IMR-90 (cell line): Measurements from ENCODE around the gene CDKL1. TPM values are rescaled to one million over a fixed set of nuclear protein-coding genes. Genes with fewer than 3 reads are reported as not detected.

Experiments used
- ATAC-seq: fragments of 200-7000 bp; cut with Tn5 transposase; 2 replicates; pipeline ENCODE4 v1.9.1; 2020; ENCODE audit warnings: low read depth, mild to moderate bottlenecking, moderate library complexity
- BruUV-seq: library from RNA; stranded (reverse); fragments of 400-500 nt; replicated peaks from 2 replicates; lab custom pipeline; 2021; lab: Mats Ljungman, UMichigan
- CTCF ChIA-PET: fragments of 300-600 bp; formaldehyde crosslinking; extraction: SDS; loops from one replicate; lab custom pipeline; 2021; ENCODE audit warnings: antibody characterized with exemption; lab: Yijun Ruan, JAX
- POLR2A ChIA-PET: fragments of 300-600 bp; sonication (Branson Sonifier 250); formaldehyde crosslinking; loops from one replicate; lab custom pipeline; 2022; ENCODE audit warnings: antibody characterized with exemption; ENCODE audit not compliant: unreplicated experiment; lab: Charles Lee
- DNase-seq: peaks from one replicate; pipeline ENCODE4 v3.0.0; 2013
- H2AFZ ChIP-seq: replicated peaks from 2 replicates; pipeline ENCODE3; 2013; ENCODE audit warnings: low read length, mild to moderate bottlenecking; ENCODE audit not compliant: poor library complexity
- H2AK5ac ChIP-seq: 2 replicates; pipeline ENCODE4 v1.6.1; 2013; ENCODE audit warnings: low read depth, low read length, inconsistent platforms
- H2AK9ac ChIP-seq: replicated peaks from 2 replicates; pipeline ENCODE3; 2013; ENCODE audit warnings: mild to moderate bottlenecking, low read depth, low read length, moderate library complexity; ENCODE audit not compliant: poor library complexity
- H2BK120ac ChIP-seq: 2 replicates; pipeline ENCODE4 v1.6.1; 2013; ENCODE audit warnings: low read depth, low read length, inconsistent platforms
- H2BK15ac ChIP-seq: 3 replicates; pipeline ENCODE4 v1.6.1; 2013; ENCODE audit warnings: low read depth, low read length, inconsistent platforms
- H2BK20ac ChIP-seq: 2 replicates; pipeline ENCODE4 v1.6.1; 2013; ENCODE audit warnings: low read depth, mild to moderate bottlenecking, inconsistent platforms, low read length, moderate library complexity
- H2BK5ac ChIP-seq: 2 replicates; pipeline ENCODE4 v1.6.1; 2013; ENCODE audit warnings: mild to moderate bottlenecking, low read depth, low read length, inconsistent platforms; ENCODE audit not compliant: poor library complexity, severe bottlenecking
- H3K14ac ChIP-seq: replicated peaks from 2 replicates; pipeline ENCODE4 v1.6.1; 2013; ENCODE audit warnings: low read depth, low read length, inconsistent platforms
- H3K18ac ChIP-seq: 2 replicates; pipeline ENCODE4 v1.6.1; 2013; ENCODE audit warnings: low read depth, low read length, control low read depth
- H3K23ac ChIP-seq: 2 replicates; pipeline ENCODE4 v1.6.1; 2013; ENCODE audit warnings: low read depth, low read length, inconsistent platforms
- H3K27ac ChIP-seq: 2 replicates; pipeline ENCODE4 v1.5.1; 2013; ENCODE audit warnings: mild to moderate bottlenecking, control low read depth, low read length; ENCODE audit not compliant: insufficient read depth
- H3K27me3 ChIP-seq: 2 replicates; pipeline ENCODE4 v1.6.1; 2013; ENCODE audit warnings: low read length; ENCODE audit not compliant: control insufficient read depth, insufficient read depth
- H3K36me3 ChIP-seq: 2 replicates; pipeline ENCODE4 v1.6.1; 2013; ENCODE audit warnings: low read length, mixed read lengths; ENCODE audit not compliant: control insufficient read depth, insufficient read depth
- H3K4ac ChIP-seq: 2 replicates; pipeline ENCODE4 v1.6.1; 2013; ENCODE audit warnings: low read depth, low read length, inconsistent platforms
- H3K4me1 ChIP-seq: 2 replicates; pipeline ENCODE4 v1.6.1; 2013; ENCODE audit warnings: low read length, mixed read lengths; ENCODE audit not compliant: control insufficient read depth, insufficient read depth
- H3K4me2 ChIP-seq: 2 replicates; pipeline ENCODE4 v1.6.1; 2013; ENCODE audit warnings: low read depth, mild to moderate bottlenecking, control low read depth, low read length, moderate library complexity
- H3K4me3 ChIP-seq: 2 replicates; pipeline ENCODE4 v1.5.1; 2013; ENCODE audit warnings: low read depth, mild to moderate bottlenecking, control low read depth, low read length, moderate library complexity; ENCODE audit not compliant: insufficient read depth
- H3K56ac ChIP-seq: 2 replicates; pipeline ENCODE4 v1.6.1; 2013; ENCODE audit warnings: low read length, inconsistent platforms; ENCODE audit not compliant: insufficient read depth; ENCODE audit errors: extremely low read depth
- H3K79me1 ChIP-seq, 2 experiments: 2 replicates each; pipeline ENCODE4 v1.6.1; 2013; ENCODE audit warnings: low read length in 2 of 2, inconsistent platforms in 1 of 2, low read depth in 1 of 2
- H3K9ac ChIP-seq: 2 replicates; pipeline ENCODE4 v1.6.1; 2013; ENCODE audit warnings: low read depth, low read length, control low read depth
- H3K9me1 ChIP-seq: 2 replicates; pipeline ENCODE4 v1.6.1; 2013; ENCODE audit warnings: low read length, inconsistent platforms; ENCODE audit not compliant: insufficient read depth
- H3K9me3 ChIP-seq: 2 replicates; pipeline ENCODE4 v1.6.1; 2013; ENCODE audit warnings: low read length; ENCODE audit not compliant: control insufficient read depth, insufficient read depth
- H4K20me1 ChIP-seq: 2 replicates; pipeline ENCODE4 v1.6.1; 2013; ENCODE audit warnings: low read length, inconsistent platforms; ENCODE audit not compliant: insufficient read depth
- H4K5ac ChIP-seq: 2 replicates; pipeline ENCODE4 v1.6.1; 2013; ENCODE audit warnings: mild to moderate bottlenecking, low read depth, low read length, control low read depth
- H4K8ac ChIP-seq, 2 experiments: 2 replicates each; pipeline ENCODE4 v1.6.1; 2013; ENCODE audit warnings: low read depth in 2 of 2, low read length in 2 of 2, control low read depth in 1 of 2, inconsistent platforms in 1 of 2
- H4K91ac ChIP-seq: 2 replicates; pipeline ENCODE4 v1.6.1; 2013; ENCODE audit warnings: low read depth, low read length, inconsistent platforms; ENCODE audit not compliant: insufficient read depth
- BHLHE40 ChIP-seq: fragments of 150-350 bp; IDR thresholded peaks from 2 replicates; pipeline ENCODE4 v1.6.1; 2016; ENCODE audit warnings: mild to moderate bottlenecking, low read depth, low read length
- CEBPB ChIP-seq: IDR thresholded peaks from 2 replicates; pipeline ENCODE4 v1.6.1; 2012; ENCODE audit warnings: low read depth, low read length, improper control_type of control experiment
- CHD1 ChIP-seq: IDR thresholded peaks from 2 replicates; pipeline ENCODE4 v1.6.1; 2012; ENCODE audit warnings: low read depth, low read length, improper control_type of control experiment
- CTCF ChIP-seq: conservative IDR thresholded peaks from 2 replicates; pipeline ENCODE4 v1.5.1; 2012; ENCODE audit warnings: mild to moderate bottlenecking, low read depth, low read length, improper control_type of control experiment
- FOS ChIP-seq: fragments of 150-350 bp; IDR thresholded peaks from 2 replicates; pipeline ENCODE4 v1.6.1; 2016; ENCODE audit warnings: low read depth, low read length
- MAFK ChIP-seq: IDR thresholded peaks from 2 replicates; pipeline ENCODE4 v1.6.1; 2012; ENCODE audit warnings: low read depth, low read length, improper control_type of control experiment
- MAZ ChIP-seq: IDR thresholded peaks from 2 replicates; pipeline ENCODE4 v1.6.1; 2012; ENCODE audit warnings: low read depth, mild to moderate bottlenecking, low read length, improper control_type of control experiment, moderate library complexity, borderline replicate concordance
- MXI1 ChIP-seq: IDR thresholded peaks from 2 replicates; pipeline ENCODE4 v1.6.1; 2012; ENCODE audit warnings: low read depth, mild to moderate bottlenecking, low read length, moderate library complexity, borderline replicate concordance
- NFE2L2 ChIP-seq: fragments of 150-350 bp; IDR thresholded peaks from 2 replicates; pipeline ENCODE4 v1.6.1; 2016; ENCODE audit warnings: low read depth, mild to moderate bottlenecking, low read length
- POLR2A ChIP-seq: IDR thresholded peaks from 2 replicates; pipeline ENCODE4 v1.6.1; 2012; ENCODE audit warnings: mild to moderate bottlenecking, low read depth, low read length
- RAD21 ChIP-seq: IDR thresholded peaks from 2 replicates; pipeline ENCODE4 v1.6.1; 2012; ENCODE audit warnings: low read length, improper control_type of control experiment
- RCOR1 ChIP-seq: IDR thresholded peaks from 2 replicates; pipeline ENCODE4 v1.6.1; 2012; ENCODE audit warnings: mild to moderate bottlenecking, low read length, improper control_type of control experiment; ENCODE audit not compliant: insufficient replicate concordance
- RFX5 ChIP-seq: IDR thresholded peaks from 2 replicates; pipeline ENCODE4 v1.8.0; 2012; ENCODE audit warnings: low read depth, mild to moderate bottlenecking, low read length, moderate library complexity
- SMC3 ChIP-seq: fragments of 150-350 bp; IDR thresholded peaks from 2 replicates; pipeline ENCODE4 v1.6.1; 2016; ENCODE audit warnings: low read depth, mild to moderate bottlenecking, antibody characterized with exemption, low read length, moderate library complexity
- WGBS, 2 experiments: methylation state at CpG; one replicate each; pipeline versions ENCODE4 v1.1.5 to v1.1.7; 2013; ENCODE audit warnings: missing lambda C conversion rate in 2 of 2; ENCODE audit not compliant: insufficient read length in 1 of 2; ENCODE audit errors: extremely low coverage in 2 of 2; 5-methylcytosine and 5-hydroxymethylcytosine counted together
- dilution Hi-C: fragments of 300-500 bp; cut with HindIII; formaldehyde crosslinking; loops from one replicate; pipeline ENCODE4 v1.14.3; 2018; ENCODE audit warnings: low sequenced_read_pairs; ENCODE audit not compliant: unreplicated experiment
- in situ Hi-C: fragments of 300-500 bp; cut with MboI; formaldehyde crosslinking; loops from 3 replicates; pipeline ENCODE4 v1.14.3; 2019; ENCODE audit warnings: low sequenced_read_pairs, inconsistent platforms, mixed read lengths
- intact Hi-C: fragments of 100-400 bp; cut with micrococcal nuclease; formaldehyde crosslinking; loops from 2 replicates; pipeline ENCODE4 v1.10.0; 2022
- polyA plus RNA-seq, 3 experiments: library from polyadenylated mRNA; depleted of rRNA; stranded (reverse); fragments of >200 nt; gene quantifications; 2 replicates each; pipeline ENCODE4 v1.2.3, GENCODE V29; 2012; ENCODE audit warnings: low replicate concordance in 1 of 3
- total RNA-seq: library from RNA; depleted of rRNA; stranded (reverse); fragments of >200 nt; gene quantifications from 2 replicates; pipeline ENCODE4 v1.2.3, GENCODE V29; 2012
- TF ChIP-seq, protein P1 (sequence below): fragments of 150-350 bp; IDR thresholded peaks from 2 replicates; pipeline ENCODE4 v1.6.1; 2016; ENCODE audit warnings: low read depth, mild to moderate bottlenecking, low read length, moderate library complexity, borderline replicate concordance
- TF ChIP-seq, protein P2 (sequence below): fragments of 150-350 bp; IDR thresholded peaks from 2 replicates; pipeline ENCODE4 v1.6.1; 2017; ENCODE audit warnings: mild to moderate bottlenecking, antibody characterized with exemption, low read length, low read depth

The CDKL1 gene
- total and polyA plus RNA-seq, 2 of the 4 experiments (the other 2 are of a cell fraction), result 1.9 to 3.8 TPM

DNA sequence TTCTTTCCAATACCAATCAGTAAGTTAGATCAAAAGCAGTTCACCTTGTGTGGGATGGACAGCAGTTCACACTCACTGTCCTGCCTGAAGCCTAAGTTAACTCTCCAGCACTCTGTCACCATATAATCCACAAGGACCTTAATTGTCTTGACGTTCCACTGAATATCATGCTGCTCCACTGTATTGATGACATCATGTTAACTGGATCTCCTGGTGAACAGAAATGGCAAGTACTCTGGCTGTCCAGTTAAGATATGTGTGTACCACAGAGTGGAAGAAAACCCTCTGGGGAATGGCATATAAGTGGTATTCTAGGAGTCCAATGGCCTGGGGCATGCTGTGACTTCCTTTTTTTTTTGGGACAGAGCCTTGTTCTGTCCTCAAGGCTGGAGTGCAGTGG lies 16.2 kb downstream of the CDKL1 start:
- Histone ChIP-seq H3K23ac (no peak overlapping the region), H3K14ac (no peak overlapping the region), H3K27me3 (no peaks in the 10 kb centered on the region), H2BK15ac (no peak overlapping the region), H3K4me1 (no peaks in the 10 kb centered on the region), H3K9ac (no peak overlapping the region), H3K9me1 (peaks cover 8% of the 10 kb centered on the region; the same call in 1 of the 2 replicates), H2BK20ac (no peak overlapping the region), H3K18ac (no peak overlapping the region), H3K4me3 (no peak overlapping the region), H3K4ac (no peak overlapping the region), H2AFZ (no peak overlapping the region), H4K91ac (no peak overlapping the region), H3K36me3 (peaks cover 10% of the 10 kb centered on the region; the same call in 1 of the 2 replicates), H4K8ac (no peak overlapping the region), H3K4me2 (no peak overlapping the region), H3K9me3 (no peaks in the 10 kb centered on the region), H2AK5ac (no peak overlapping the region), H2AK9ac (no peak overlapping the region), H3K27ac (no peak overlapping the region), H3K79me1 (no peaks in the 10 kb centered on the region), H4K20me1 (no peaks in the 10 kb centered on the region), H2BK5ac (no peak overlapping the region), H4K5ac (no peak overlapping the region), H3K56ac (no peak overlapping the region), H2BK120ac (no peak overlapping the region)
- BruUV-seq, result no TSS peak
- ChIA-PET POLR2A (interaction anchor here (0.5 kb wide), 1 partner anchor 27 kb away, joined by 3 read pairs; no protein-coding TSS in a partner anchor), CTCF (interaction anchor here (0.6 kb wide), 1 partner anchor 93 kb away, joined by 3 read pairs; no protein-coding TSS in a partner anchor)
- DNase-seq, result no peak
- no peak for TF ChIP-seq RCOR1
- no peak for TF ChIP-seq FOS
- TF ChIP-seq RAD21, result no peak
- TF ChIP-seq CEBPB, result no peak
- TF ChIP-seq, protein P1, sequence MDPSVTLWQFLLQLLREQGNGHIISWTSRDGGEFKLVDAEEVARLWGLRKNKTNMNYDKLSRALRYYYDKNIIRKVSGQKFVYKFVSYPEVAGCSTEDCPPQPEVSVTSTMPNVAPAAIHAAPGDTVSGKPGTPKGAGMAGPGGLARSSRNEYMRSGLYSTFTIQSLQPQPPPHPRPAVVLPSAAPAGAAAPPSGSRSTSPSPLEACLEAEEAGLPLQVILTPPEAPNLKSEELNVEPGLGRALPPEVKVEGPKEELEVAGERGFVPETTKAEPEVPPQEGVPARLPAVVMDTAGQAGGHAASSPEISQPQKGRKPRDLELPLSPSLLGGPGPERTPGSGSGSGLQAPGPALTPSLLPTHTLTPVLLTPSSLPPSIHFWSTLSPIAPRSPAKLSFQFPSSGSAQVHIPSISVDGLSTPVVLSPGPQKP, result no peak
- no peak for TF ChIP-seq RFX5
- no peak for TF ChIP-seq MAZ
- TF ChIP-seq, protein P2, sequence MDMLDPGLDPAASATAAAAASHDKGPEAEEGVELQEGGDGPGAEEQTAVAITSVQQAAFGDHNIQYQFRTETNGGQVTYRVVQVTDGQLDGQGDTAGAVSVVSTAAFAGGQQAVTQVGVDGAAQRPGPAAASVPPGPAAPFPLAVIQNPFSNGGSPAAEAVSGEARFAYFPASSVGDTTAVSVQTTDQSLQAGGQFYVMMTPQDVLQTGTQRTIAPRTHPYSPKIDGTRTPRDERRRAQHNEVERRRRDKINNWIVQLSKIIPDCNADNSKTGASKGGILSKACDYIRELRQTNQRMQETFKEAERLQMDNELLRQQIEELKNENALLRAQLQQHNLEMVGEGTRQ, result no peak
- no peak for TF ChIP-seq MAFK
- no peak for TF ChIP-seq BHLHE40
- no peak for TF ChIP-seq POLR2A
- no peak for TF ChIP-seq SMC3
- TF ChIP-seq NFE2L2, result no peak
- TF ChIP-seq CTCF, result no peak
- TF ChIP-seq MXI1, result no peak
- no peak for TF ChIP-seq CHD1
- WGBS, 2 experiments, result no CpG with 5 or more reads among the region's 1 CpG
- intact Hi-C loops, result no loop called here
- ATAC-seq, result no peak
- in situ Hi-C loops, result no loop called here
- dilution Hi-C loops, result no loop called here
